Sigmoid colon (tissue), 7 donors: Measurements from ENCODE around the gene SDR42E2. TPM values are rescaled to one million over a fixed set of nuclear protein-coding genes. Genes with fewer than 3 reads are reported as not detected.

Experiments used
- DNase-seq: peaks from one replicate; pipeline ENCODE4 v3.0.0-alpha.2; 2019
- H3K27ac ChIP-seq, 4 donors: fragments of 200-600 bp; sonication (generic); one replicate each; pipeline ENCODE4 v1.5.1; 2016 to 2019; ENCODE audit warnings: mild to moderate bottlenecking in 1 of 4
- H3K27me3 ChIP-seq, 3 donors: fragments of 200-600 bp; sonication (generic); one replicate each; pipeline ENCODE4 v1.5.1; 2019; ENCODE audit warnings: mild to moderate bottlenecking in 1 of 3
- H3K36me3 ChIP-seq, 4 donors: fragments of 200-600 bp; sonication (generic); one replicate each; pipeline ENCODE4 v1.5.1; 2016 to 2019
- H3K4me1 ChIP-seq, 4 donors: fragments of 200-600 bp; sonication (generic); one replicate each; pipeline ENCODE4 v1.5.1; 2017 to 2019
- H3K4me3 ChIP-seq, 4 donors: fragments of 200-600 bp; sonication (generic); one replicate each; pipeline ENCODE4 v1.5.1; 2017 to 2019; ENCODE audit warnings: mild to moderate bottlenecking in 2 of 4, moderate library complexity in 1 of 4
- H3K9me3 ChIP-seq, 4 donors: fragments of 200-600 bp in 3 of 4; sonication (generic) in 3 of 4; one replicate each; pipeline versions ENCODE4 v1.5.1 to v1.6.1; 2013 to 2019
- EP300 ChIP-seq, 4 donors: sonication (generic); formaldehyde crosslinking; IDR thresholded peaks; one replicate each; pipeline ENCODE4 v1.6.1; 2017; ENCODE audit warnings: antibody characterized with exemption in 4 of 4
- POLR2A ChIP-seq, 2 donors: fragments of 450-650 bp; IDR thresholded peaks; one replicate each; pipeline ENCODE4 v1.6.1; 2016; ENCODE audit warnings: antibody characterized with exemption in 2 of 2, mild to moderate bottlenecking in 2 of 2, moderate library complexity in 2 of 2
- POLR2AphosphoS5 ChIP-seq, 4 donors: sonication (generic); formaldehyde crosslinking; IDR thresholded peaks; one replicate each; pipeline ENCODE4 v1.6.1; 2017; ENCODE audit warnings: antibody characterized with exemption in 4 of 4
- WGBS, 2 donors: extraction: QIAGEN DNeasy Blood & Tissue Kit; methylation state at CpG; one replicate each; pipeline ENCODE4 v1.1.7; 2013; 5-methylcytosine and 5-hydroxymethylcytosine counted together
- intact Hi-C: fragments of 100-400 bp; cut with DNase I; formaldehyde crosslinking; loops from one replicate; pipeline ENCODE4 v1.15.1; 2023
- polyA plus RNA-seq, 3 donors: library from polyadenylated mRNA; stranded (reverse); fragments of 200-250 nt; gene quantifications; one replicate each; pipeline ENCODE4 v1.2.3, GENCODE V29; 2013
- total RNA-seq, 4 donors: library from RNA; depleted of rRNA; stranded (reverse); fragments of >200 nt; gene quantifications; one replicate each; pipeline ENCODE4 v1.1.0, GENCODE V29; 2016
- TF ChIP-seq, protein P1 (sequence below), 4 experiments: fragments of 450-650 bp in 3 of 4; fragments of 200-600 bp in 1 of 4; IDR thresholded peaks; one replicate each; pipeline ENCODE4 v1.5.1; 2016 to 2019; ENCODE audit warnings: antibody characterized with exemption in 4 of 4, mild to moderate bottlenecking in 3 of 4, moderate library complexity in 2 of 4
- donor health status: healthy with polysubstance abuse.
- donor health status: Bipolar disorder and iron deficiency.
- donor health status: healthy.

The SDR42E2 gene
- total and polyA plus RNA-seq, 7 donors: 0.04 TPM; not detected in 6

- peak in 2 of 4 donors; percentile 9 to 26 for TF ChIP-seq POLR2AphosphoS5 (IDR thresholded peaks at IDR 0.05)
- TF ChIP-seq, protein P1, sequence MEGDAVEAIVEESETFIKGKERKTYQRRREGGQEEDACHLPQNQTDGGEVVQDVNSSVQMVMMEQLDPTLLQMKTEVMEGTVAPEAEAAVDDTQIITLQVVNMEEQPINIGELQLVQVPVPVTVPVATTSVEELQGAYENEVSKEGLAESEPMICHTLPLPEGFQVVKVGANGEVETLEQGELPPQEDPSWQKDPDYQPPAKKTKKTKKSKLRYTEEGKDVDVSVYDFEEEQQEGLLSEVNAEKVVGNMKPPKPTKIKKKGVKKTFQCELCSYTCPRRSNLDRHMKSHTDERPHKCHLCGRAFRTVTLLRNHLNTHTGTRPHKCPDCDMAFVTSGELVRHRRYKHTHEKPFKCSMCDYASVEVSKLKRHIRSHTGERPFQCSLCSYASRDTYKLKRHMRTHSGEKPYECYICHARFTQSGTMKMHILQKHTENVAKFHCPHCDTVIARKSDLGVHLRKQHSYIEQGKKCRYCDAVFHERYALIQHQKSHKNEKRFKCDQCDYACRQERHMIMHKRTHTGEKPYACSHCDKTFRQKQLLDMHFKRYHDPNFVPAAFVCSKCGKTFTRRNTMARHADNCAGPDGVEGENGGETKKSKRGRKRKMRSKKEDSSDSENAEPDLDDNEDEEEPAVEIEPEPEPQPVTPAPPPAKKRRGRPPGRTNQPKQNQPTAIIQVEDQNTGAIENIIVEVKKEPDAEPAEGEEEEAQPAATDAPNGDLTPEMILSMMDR (IDR thresholded peaks at IDR 0.05): no peak
- intact Hi-C loops: no loop called here
- H3K4me3 ChIP-seq: no peak overlapping the region
- H3K36me3 ChIP-seq: peaks cover 5 to 55% (median 18%) of the 10 kb centered on the region in 4 donors
- no peaks in the 10 kb centered on the region for H3K27me3 ChIP-seq
- H3K9me3 ChIP-seq: no peaks in the 10 kb centered on the region
- 16 to 69% methylated on average over 14 of the region's 14 CpGs for WGBS, 2 donors
- DNase-seq: no peak
- peak overlapping the region in 3 of 4 donors; percentile 70 to 74 (median 74) for H3K27ac ChIP-seq
- peaks cover 0 to 19% (median 15%) of the 10 kb centered on the region in 4 donors for H3K4me1 ChIP-seq
These were observed 70.2 kb downstream of the SDR42E2 start for GRCh38 chr16:22232277-22233036.

GRCh38 chr16:22233037-22233372, 70.7 kb downstream of the SDR42E2 start:
- Histone ChIP-seq H3K9me3 (no peaks in the 10 kb centered on the region), H3K36me3 (peaks cover 5 to 53% (median 19%) of the 10 kb centered on the region in 4 donors), H3K27ac (peak overlapping the region in 3 of 4 donors; percentile 70 to 74 (median 74)), H3K4me1 (peaks cover 0 to 19% (median 15%) of the 10 kb centered on the region in 4 donors), H3K4me3 (no peak overlapping the region), H3K27me3 (no peaks in the 10 kb centered on the region)
- TF ChIP-seq POLR2A (IDR thresholded peaks at IDR 0.05) (no peak), EP300 (IDR thresholded peaks at IDR 0.05) (no peak), POLR2AphosphoS5 (IDR thresholded peaks at IDR 0.05) (no peak)
- TF ChIP-seq, protein P1 (IDR thresholded peaks at IDR 0.05): no peak
- intact Hi-C loops: no loop called here
- 22 to 72% methylated on average over 6 of the region's 6 CpGs for WGBS, 2 donors
- no peak for DNase-seq

DNA sequence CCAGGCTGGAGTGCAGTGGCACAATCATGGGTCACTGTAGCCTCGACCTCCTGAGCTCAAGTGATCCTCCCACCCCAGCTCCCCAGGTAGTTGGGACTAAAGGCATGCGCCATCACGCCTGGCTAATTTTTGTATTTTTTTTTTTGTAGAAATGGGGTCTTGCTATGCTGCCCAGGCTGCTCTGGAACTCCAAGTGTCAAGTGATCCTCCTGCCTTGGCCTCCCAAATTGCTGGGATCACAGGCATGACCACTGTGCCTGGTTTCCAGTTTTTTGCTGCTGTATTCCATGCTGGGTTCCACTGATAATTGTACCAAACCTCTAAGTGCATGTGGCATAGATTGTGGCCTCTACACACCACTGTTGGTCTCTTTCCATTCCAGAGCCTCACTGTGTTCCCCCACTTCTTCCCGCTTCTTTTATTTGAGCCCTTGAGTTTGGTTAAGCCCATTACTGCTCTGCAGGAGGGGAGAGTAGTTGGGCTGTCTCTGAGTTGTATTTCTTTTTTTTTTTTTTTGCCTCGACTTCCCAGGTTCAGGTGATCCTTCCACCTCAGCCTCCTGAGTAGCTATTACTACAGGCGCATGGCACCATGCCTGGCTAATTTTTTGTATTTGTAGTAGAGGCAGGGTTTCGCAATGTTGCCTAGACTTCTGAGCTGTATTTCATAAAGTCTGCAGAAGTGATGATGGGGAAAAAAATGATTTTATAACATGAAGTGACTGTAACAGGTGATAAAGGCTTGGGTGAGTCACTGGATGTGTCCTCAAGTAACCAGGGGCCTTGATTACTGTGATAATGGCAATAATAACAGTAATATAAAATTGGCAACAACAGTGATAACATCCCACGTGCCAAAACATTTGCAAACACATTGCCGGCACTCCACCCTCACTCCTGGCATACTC, 73.8 kb downstream of the SDR42E2 start:
- whole genome bisulfite sequencing, 2 donors: 43 to 76% methylated on average over 9 of the region's 9 CpGs
- intact Hi-C loops: no loop called here
- H3K27me3 ChIP-seq: no peaks in the 10 kb centered on the region
- H3K36me3 ChIP-seq: peaks cover 0 to 29% (median 7%) of the 10 kb centered on the region in 4 donors
- peak overlapping the region in 3 of 4 donors; percentile 22 to 41 (median 34) for H3K27ac ChIP-seq
- no peaks in the 10 kb centered on the region for H3K9me3 ChIP-seq
- peaks cover 0 to 45% (median 39%) of the 10 kb centered on the region in 4 donors for H3K4me1 ChIP-seq
- no peak for DNase-seq
- TF ChIP-seq, protein P1 (IDR thresholded peaks at IDR 0.05): no peak
- peak; percentile 14 to 45 (median 33) for TF ChIP-seq POLR2AphosphoS5 (IDR thresholded peaks at IDR 0.05)
- no peak overlapping the region for H3K4me3 ChIP-seq

- intact Hi-C loops: no loop called here
- Histone ChIP-seq H3K4me3 (no peak overlapping the region), H3K4me1 (peaks cover 0 to 35% (median 28%) of the 10 kb centered on the region in 4 donors), H3K9me3 (no peaks in the 10 kb centered on the region), H3K27ac (peak overlapping the region; percentile 67 to 77 (median 75)), H3K36me3 (peaks cover 0 to 17% (median 8%) of the 10 kb centered on the region in 4 donors), H3K27me3 (no peaks in the 10 kb centered on the region)
- no peak for DNase-seq
- WGBS, 2 donors: 39 to 74% methylated on average over 14 of the region's 14 CpGs
- TF ChIP-seq EP300 (IDR thresholded peaks at IDR 0.05) (no peak), POLR2A (IDR thresholded peaks at IDR 0.05) (no peak)
- TF ChIP-seq, protein P1 (IDR thresholded peaks at IDR 0.05): no peak
These were observed 77.0 kb downstream of the SDR42E2 start for GRCh38 chr16:22239131-22239805.
